GM21360 (cell line): ENCODE measurements around the gene ADAM23.

Experiments
- ATAC-seq: cut with Tn5 transposase; IDR thresholded peaks from one replicate; pipeline ENCODE4 v1.9.1; 2021; ENCODE audit warnings: mild to moderate bottlenecking, moderate library complexity; ENCODE audit not compliant: unreplicated experiment

The ADAM23 gene

GRCh38 chr2:206627632-206628031 lies 184.3 kb downstream of the ADAM23 start:
- ATAC-seq: no peak

- no peak for ATAC-seq
Measured at GRCh38 chr2:206631340-206631739, 188.0 kb downstream of the ADAM23 start.

- ATAC-seq: no peak
Measured at GRCh38 chr2:206635015-206635414, 191.7 kb downstream of the ADAM23 start.

GRCh38 chr2:206639636-206640035 lies 196.3 kb downstream of the ADAM23 start:
- no peak for ATAC-seq

GRCh38 chr2:206641226-206641625 lies 197.9 kb downstream of the ADAM23 start:
- no peak for ATAC-seq

- ATAC-seq: no peak
Measured at GRCh38 chr2:206642075-206643025, 199.0 kb downstream of the ADAM23 start, which contains the start of gene FAM237A. TSS of gene FAM237A (plus strand) at chr2:206642487. CDS start at chr2:206644237, 1,750 bp downstream.

GRCh38 chr2:206647985-206648384 lies 204.7 kb downstream of the ADAM23 start:
- ATAC-seq: no peak

GRCh38 chr2:206657087-206657486 lies 213.8 kb downstream of the ADAM23 start:
- no peak for ATAC-seq

- ATAC-seq: no peak
Measured at GRCh38 chr2:206665251-206665650, 221.9 kb downstream of the ADAM23 start.
